H1 (cell line): ENCODE measurements around the gene BCL2. TPM values are rescaled to one million over a fixed set of nuclear protein-coding genes. Genes with fewer than 3 reads are reported as not detected.

ENCODE experiments used
- CREB1 ChIP-seq: IDR thresholded peaks from 2 replicates; pipeline ENCODE4 v1.6.1; 2012; ENCODE audit warnings: inconsistent platforms
- E2F6 ChIP-seq: IDR thresholded peaks from 2 replicates; pipeline ENCODE4 v1.6.1; 2012; ENCODE audit warnings: inconsistent platforms
- HDAC6 ChIP-seq: IDR thresholded peaks from one replicate; pipeline ENCODE4 v1.7.1; 2012; ENCODE audit warnings: low read depth, mild to moderate bottlenecking, inconsistent platforms, low read length, moderate library complexity
- KDM1A ChIP-seq: fragments of 200-600, 300-600 bp; sonication (generic); IDR thresholded peaks from 2 replicates; pipeline ENCODE4 v1.7.1; 2016; ENCODE audit warnings: mild to moderate bottlenecking, low read length, borderline replicate concordance
- KDM4A ChIP-seq: IDR thresholded peaks from one replicate; pipeline ENCODE4 v1.7.1; 2012; ENCODE audit warnings: low read depth, mild to moderate bottlenecking, moderate library complexity, low read length, inconsistent platforms; ENCODE audit not compliant: severe bottlenecking
- PHF8 ChIP-seq: fragments of 200-600 bp; sonication (generic); conservative IDR thresholded peaks from 2 replicates; pipeline ENCODE4 v1.7.1; 2012; ENCODE audit warnings: low read depth, mild to moderate bottlenecking, inconsistent platforms, low read length, moderate library complexity
- POLR2A ChIP-seq, 2 experiments: IDR thresholded peaks; 1 replicate in 1 of 2; 2 replicates in 1 of 2; pipeline ENCODE4 v1.6.1; 2011; ENCODE audit warnings: low read depth in 2 of 2, low read length in 2 of 2, mild to moderate bottlenecking in 2 of 2; ENCODE audit errors: control extremely low read depth in 1 of 2
- POU5F1 ChIP-seq: IDR thresholded peaks from 2 replicates; pipeline ENCODE4 v1.6.1; 2011; ENCODE audit warnings: low read depth, mild to moderate bottlenecking, low read length, moderate library complexity
- RBBP5 ChIP-seq: IDR thresholded peaks from 2 replicates; pipeline ENCODE4 v1.7.1; 2012; ENCODE audit warnings: low read depth, mild to moderate bottlenecking, inconsistent platforms, low read length, moderate library complexity, borderline replicate concordance
- SP1 ChIP-seq: IDR thresholded peaks from 2 replicates; pipeline ENCODE4 v1.6.1; 2011; ENCODE audit warnings: low read depth, low read length
- TAF7 ChIP-seq: optimal IDR thresholded peaks from 2 replicates; pipeline ENCODE3; 2011; ENCODE audit warnings: low read depth, mild to moderate bottlenecking, inconsistent platforms, low read length, moderate library complexity, borderline replicate concordance
- polyA plus RNA-seq, 7 experiments: library from polyadenylated mRNA; depleted of rRNA in 3 of 7; stranded (reverse) in 5 of 7; unstranded in 2 of 7; fragments of >200 nt in 5 of 7; fragments of 200-250 nt in 2 of 7; gene quantifications; 1 replicate in 5 of 7; 2 replicates in 1 of 7; 4 replicates in 1 of 7; pipeline versions ENCODE4 v1.2.1 to v1.2.3, GENCODE V29; 2011 to 2013; ENCODE audit warnings: missing spikeins in 2 of 7, mixed read lengths in 2 of 7
- total RNA-seq: library from RNA; stranded (reverse); fragmentation: NEBNext Ultra II Directional; extraction: Animal tissue kit (Norgen Biotek cat#: 25700); gene quantifications from 2 replicates; pipeline ENCODE4 v1.2.1, GENCODE V29; 2021

BCL2 gene
- total and polyA plus RNA-seq, 2 of the 8 experiments (the other 6 are each of a cell fraction or from before 2014, with no cell fraction given), result 0.59 to 4.5 TPM

DNA sequence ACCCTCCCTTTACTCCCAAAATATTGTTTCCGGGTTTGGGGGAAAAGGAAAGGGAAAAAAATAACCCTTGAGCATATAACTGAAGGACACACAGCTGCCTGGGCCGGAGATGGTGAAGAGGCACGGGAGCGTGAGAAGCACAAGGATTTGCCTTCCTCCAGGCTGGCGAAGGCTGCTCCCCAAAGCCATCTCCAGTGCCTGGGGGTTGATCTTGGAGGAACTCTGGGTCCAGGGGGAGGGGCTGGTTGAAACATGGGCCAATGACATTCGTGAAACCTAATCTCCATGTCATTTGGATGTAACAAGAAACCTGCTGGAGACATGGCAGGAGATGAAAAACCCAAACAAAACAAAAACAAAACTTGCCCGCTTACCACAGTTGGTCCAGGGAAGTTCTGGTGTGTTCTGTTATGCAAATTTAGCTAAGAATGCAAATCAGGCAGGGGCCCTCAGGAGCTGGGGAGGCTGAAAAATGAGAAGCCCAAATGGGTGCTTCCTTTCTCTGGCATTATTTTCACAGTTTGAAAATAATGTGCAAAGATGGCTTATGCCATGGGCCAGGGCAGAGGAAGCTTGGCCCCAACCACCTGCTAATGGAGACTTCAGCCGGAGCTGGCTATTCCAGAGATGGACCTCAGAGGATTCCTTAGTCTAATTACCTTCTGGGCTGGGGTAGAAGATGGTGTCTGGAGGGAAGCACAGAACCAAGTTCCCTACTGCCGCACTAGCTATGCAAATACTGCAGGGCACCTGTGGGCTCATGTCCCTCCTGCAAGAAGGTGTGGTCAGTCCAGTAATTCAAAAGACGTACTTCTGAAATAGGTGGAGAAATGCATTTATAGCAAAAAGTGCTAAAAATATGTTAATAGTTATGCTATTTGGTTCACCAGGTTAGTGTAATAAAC, 180.9 kb downstream of the BCL2 start (continued):
- no peak for TF ChIP-seq HDAC6
- TF ChIP-seq POLR2A (IDR thresholded peaks at IDR 0.05; ENCODE audit: control extremely low read depth in 1 of 2, low read depth in 2 of 2, low read length in 2 of 2), result peak in 1 of 2 experiments; percentile 62; a peak in 1 of 3 replicates
- TF ChIP-seq PHF8, result 0 out of 2 replicates have a peak, but pooled peaks have one; percentile 6
- TF ChIP-seq CREB1, result no peak
- TF ChIP-seq E2F6, result peak; percentile 62
- TF ChIP-seq TAF7, result peak; percentile 79
- peak; percentile 54 for TF ChIP-seq SP1
- TF ChIP-seq RBBP5, result peak; percentile 30; the same call in 1 of the 2 replicates
- peak; percentile 41 for TF ChIP-seq KDM4A
- no peak for TF ChIP-seq POU5F1
- no peak for TF ChIP-seq KDM1A
